Measurements from ENCODE around the gene MAP3K14.
A peak's percentile ranks its signal among the peaks of the same experiment; 100 is the strongest.
"Not testable (repeated sequence)": the region's sequence is repeated elsewhere in the genome, so short reads cannot be mapped to it uniquely, and the experiment has no call there.

Gene MAP3K14

DNA sequence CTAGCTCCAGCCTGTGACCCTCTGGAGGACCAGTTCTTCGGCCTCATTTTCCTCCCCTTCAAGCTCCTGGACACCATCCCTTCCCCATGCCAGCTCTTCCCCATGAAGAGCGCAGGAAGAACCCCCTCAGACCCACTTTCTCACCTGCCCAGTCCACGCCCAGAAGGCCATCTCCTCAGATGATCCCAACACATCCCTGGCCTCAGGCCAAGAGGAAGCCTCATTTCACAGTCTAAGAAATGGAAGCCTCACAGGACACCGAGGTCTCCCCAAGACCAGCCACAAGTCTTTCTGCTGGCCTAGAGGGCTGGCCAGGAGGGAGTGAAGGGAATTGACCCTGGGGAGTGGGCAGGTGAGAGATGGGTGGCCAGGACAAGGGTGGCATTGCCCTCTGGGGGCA lies 62.9 kb downstream of the MAP3K14 start:
- no peak for DNase-seq

- DNase-seq, result not testable (repeated sequence)
Measured at GRCh38 chr17:45253237-45253636, 63.6 kb downstream of the MAP3K14 start.

- DNase-seq, result no peak
Measured at GRCh38 chr17:45251931-45252330, 64.9 kb downstream of the MAP3K14 start.

- peak; percentile 45 for DNase-seq
Measured at GRCh38 chr17:45248132-45248957, 68.5 kb downstream of the MAP3K14 start.

- peak; percentile 93 for DNase-seq
Measured at GRCh38 chr17:45247429-45248131, 69.2 kb downstream of the MAP3K14 start.

- peak; percentile 40 for DNase-seq
Measured at GRCh38 chr17:45246861-45247428, 69.9 kb downstream of the MAP3K14 start.

- DNase-seq, result no peak
Measured at GRCh38 chr17:45246338-45246737, 70.5 kb downstream of the MAP3K14 start.

- no peak for DNase-seq
Measured at GRCh38 chr17:45244725-45245656, 71.8 kb downstream of the MAP3K14 start.

GRCh38 chr17:45243750-45244149 lies 73.1 kb downstream of the MAP3K14 start:
- no peak for DNase-seq

GRCh38 chr17:45242029-45242414 lies 74.8 kb downstream of the MAP3K14 start:
- DNase-seq, result no peak

DNA sequence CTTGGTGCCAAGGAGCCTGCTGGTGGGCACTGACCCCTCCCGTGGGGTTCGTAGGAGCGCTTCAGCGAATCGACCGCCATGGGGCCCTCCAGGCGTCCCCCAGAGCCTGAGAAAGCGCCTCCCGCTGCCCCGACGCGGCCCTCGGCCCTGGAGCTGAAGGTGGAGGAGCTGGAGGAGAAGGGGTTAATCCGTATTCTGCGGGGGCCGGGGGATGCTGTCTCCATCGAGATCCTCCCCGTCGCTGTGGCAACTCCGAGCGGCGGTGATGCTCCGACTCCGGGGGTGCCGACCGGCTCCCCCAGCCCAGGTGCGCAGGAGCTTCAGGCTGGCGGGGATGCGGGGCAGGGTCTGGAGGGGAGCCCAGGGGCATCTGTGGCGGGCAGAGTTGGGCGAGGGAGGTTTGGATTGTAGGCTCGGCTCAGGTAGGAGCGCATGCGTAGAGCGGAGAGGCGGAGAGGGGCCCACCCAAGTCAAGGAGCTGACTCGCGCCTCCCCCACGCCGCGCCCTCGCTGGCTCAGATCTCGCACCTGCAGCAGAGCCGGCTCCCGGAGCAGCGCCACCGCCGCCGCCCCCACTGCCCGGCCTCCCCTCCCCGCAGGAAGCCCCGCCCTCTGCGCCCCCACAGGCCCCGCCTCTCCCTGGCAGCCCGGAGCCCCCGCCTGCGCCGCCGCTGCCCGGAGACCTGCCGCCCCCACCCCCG lies 75.3 kb downstream of the MAP3K14 start:
- peak; percentile 82 for DNase-seq

- no peak for DNase-seq
Measured at GRCh38 chr17:45240905-45241327, 75.9 kb downstream of the MAP3K14 start.

DNA sequence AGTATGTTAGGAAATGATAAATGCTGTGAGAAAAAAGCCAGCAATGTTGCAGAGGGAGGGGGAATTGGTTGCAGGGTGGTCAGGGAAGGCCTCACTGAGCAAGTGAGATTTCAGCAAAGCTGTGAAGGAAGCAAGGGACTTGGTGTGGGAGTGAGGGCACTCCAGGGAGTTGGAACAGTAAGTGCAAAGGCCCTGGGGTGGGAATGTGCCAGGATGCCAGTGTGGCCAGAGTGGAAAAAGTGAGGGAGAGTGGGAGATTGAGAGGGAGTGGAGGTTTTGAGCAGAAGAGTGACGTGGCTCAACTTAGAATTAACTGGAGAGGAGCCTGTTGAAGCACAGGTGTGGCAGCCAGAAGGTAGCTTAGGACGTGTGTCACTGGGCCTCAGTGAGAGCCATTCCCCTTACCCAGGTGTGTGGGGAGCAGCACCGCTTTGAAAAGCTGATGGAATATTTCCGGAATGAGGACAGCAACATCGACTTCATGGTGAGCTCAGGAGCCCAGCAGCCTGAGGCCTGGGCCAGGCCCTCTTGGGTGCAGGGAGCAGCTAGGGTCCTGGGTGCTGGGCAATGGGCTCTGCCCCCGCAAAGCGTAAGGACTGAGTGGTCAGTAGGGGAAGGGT lies 78.6 kb downstream of the MAP3K14 start:
- DNase-seq, result no peak

- DNase-seq, result no peak
Measured at GRCh38 chr17:45237686-45238085, 79.1 kb downstream of the MAP3K14 start.

DNA sequence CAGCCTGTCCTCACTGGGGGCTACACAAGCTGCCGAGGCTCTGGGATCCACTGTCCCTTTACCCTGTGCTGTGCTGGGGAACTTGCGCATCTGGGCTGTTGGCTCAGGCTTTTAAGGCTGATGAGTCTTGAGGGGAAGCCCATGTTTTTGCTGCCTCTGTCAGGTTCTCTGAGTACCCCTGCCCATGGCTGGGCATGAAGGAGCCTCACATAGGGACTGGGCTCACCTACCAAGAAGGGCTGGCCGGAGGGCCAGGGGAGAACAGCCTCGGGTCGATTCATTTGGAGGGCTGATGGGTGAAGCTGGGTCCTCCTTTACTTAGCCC lies 80.6 kb downstream of the MAP3K14 start:
- DNase-seq, result no peak

GRCh38 chr17:45235416-45236281 lies 81.2 kb downstream of the MAP3K14 start:
- DNase-seq, result peak; percentile 44

- DNase-seq, result peak; percentile 12
Measured at GRCh38 chr17:45234641-45235415, 82.0 kb downstream of the MAP3K14 start.

GRCh38 chr17:45233423-45233924 lies 83.3 kb downstream of the MAP3K14 start:
- no peak for DNase-seq

DNA sequence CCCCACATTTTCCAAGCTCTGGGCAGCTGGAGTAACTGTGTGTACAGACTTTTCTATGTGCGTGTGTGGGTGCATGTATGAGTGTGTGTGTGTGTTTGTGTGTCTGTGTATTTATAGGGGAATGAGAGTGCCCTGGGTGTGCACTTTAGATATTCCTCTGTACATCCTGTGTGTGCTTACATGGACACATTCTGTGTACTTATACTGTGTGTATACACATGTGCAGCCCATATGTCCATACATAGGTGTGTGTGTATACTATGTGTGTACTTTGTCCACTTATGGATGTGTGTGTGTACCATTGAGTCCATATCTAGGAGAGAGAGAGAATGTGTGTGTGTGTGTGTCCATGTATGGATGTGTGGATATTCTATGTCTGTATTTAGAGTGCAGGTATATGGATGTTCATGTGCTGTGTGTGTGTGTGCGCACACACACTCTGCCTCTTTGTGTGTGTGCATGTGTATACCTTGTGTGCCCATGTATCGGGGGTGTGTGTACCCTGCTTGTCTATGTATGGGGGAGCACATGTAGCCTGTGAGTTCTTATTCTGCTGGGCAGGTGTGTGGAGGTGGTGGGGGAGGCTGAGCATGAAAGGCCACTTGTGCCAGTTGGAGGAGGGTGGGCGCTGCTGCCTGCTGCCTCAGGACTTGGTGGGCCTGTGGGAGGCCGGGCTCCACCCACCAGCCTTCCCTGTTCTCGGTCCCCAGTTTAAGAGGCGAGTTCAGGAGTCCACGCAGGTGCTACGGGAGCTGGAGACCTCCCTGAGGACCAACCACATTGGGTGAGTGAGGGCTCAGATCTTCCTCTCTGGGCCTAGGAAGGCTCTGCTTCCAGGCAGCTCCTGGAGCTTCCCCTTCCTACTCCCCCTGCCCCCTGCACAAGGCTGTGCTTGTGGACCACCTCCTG lies 84.1 kb downstream of the MAP3K14 start:
- no peak for DNase-seq

All from NCI-H1105 (cell line).